Measurements from ENCODE around the gene CTCF. TPM values are rescaled to one million over a fixed set of nuclear protein-coding genes. Genes with fewer than 3 reads are reported as not detected.

The CTCF gene
- polyA plus RNA-seq, 10 donors: 37.2 to 50.1 (median 41.7) TPM

GRCh38 chr16:67548265-67549126 is 13.8 kb upstream of the CTCF start:
- DNase-seq: no peak

DNA sequence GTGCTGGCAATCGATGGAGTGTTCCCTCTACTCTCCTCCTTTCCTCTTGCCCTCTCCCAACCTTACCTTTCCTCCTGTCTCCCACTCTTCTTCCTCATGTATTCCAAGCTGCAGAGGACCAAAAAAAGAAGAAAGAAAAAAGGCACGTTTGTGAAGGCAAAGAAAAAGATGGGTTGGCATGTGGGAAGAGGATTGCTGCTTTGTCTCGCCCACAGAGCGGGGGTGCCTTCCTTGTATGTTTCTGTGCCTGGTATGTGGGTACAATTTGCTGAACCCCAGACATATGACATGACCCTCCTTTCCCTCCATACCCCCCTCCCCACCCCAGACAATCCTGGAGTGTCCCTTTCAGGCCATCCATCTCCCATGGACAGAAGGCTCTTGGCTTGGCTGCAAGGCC is 13.1 kb upstream of the CTCF start:
- no peak for DNase-seq

DNA sequence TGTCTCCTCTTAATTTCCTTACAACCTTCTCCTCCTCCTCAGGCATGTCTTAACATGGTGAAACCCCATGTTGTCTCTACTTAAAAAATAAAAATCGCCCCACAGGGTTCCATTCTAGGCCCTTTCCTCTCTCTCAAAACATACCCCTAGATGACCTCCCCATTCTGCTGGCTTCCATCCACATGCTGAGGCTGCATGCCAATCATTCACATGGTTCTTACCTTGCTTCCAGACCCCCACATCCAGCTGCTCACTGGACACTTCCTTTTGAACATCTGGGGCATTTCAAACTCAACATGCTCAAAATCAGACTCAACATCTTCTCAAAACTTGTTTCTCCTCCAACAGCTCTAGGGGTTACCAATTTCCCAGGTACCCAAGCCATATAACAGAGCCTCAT is 12.4 kb upstream of the CTCF start:
- DNase-seq: no peak

GRCh38 chr16:67551091-67551490 is 11.2 kb upstream of the CTCF start:
- DNase-seq: no peak

DNA sequence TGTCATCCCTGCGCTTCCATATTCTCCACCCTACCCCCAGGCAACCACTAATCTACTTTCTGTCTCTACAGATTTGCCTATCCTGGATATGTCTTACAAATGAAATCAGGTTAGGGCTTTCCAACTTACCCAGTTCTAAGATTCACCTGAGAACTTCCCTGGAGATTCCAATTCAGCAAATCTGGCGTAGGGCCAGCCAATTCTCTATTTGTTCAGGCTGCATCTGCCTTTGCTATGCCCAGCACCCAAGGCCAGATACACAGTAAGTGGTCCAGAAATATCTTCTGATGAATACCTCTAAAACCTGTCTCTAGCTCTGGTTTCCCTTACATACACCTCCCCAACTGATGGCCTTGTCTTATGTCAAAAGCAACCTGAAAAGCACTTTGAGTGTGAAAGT is 10.4 kb upstream of the CTCF start:
- no peak for DNase-seq

DNA sequence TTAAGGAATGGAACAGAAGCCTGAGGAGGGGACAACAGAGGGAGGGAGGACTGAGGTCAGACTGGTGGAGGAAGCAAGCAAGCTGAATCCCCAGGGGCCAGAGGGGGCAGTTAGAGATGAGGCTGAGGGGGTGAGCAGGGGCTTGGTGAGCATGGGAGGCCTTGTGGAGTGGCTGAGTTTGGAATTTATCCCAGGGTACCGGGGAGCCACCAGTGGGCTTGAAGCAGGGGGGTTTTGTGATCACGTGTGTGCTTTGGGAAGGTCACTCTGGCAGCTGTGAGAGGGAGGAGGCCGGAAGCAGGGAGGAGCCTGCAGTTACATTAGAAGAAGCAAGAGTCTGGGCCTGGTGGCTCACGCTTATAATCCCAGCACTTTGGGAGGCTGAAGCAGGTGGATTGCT is 9.8 kb upstream of the CTCF start:
- DNase-seq: peak in 1 of 3 donors; percentile 25

DNA sequence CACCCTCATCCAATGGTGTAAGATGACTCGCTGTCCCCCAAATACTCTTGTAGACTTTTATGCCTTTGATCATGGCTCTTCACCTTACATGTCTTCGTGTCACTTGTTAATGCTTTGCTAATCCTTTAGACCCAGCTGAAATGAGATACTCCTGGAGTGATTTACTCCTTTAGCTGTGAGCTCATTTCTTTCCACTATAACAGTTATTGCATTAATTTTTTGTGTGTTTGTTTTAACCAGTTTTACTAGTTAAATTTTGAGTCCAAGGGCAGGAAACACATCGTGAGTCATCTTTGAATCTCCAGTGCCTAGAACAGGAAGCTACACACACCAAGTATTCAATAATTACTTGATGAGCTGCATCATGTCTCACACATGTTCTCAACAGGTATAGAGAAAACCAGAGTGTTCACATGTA is 6.5 kb upstream of the CTCF start:
- DNase-seq: peak in 1 of 3 donors; percentile 2

- DNase-seq: no peak
Observed at GRCh38 chr16:67558859-67559258, 3.5 kb upstream of the CTCF start.

DNA sequence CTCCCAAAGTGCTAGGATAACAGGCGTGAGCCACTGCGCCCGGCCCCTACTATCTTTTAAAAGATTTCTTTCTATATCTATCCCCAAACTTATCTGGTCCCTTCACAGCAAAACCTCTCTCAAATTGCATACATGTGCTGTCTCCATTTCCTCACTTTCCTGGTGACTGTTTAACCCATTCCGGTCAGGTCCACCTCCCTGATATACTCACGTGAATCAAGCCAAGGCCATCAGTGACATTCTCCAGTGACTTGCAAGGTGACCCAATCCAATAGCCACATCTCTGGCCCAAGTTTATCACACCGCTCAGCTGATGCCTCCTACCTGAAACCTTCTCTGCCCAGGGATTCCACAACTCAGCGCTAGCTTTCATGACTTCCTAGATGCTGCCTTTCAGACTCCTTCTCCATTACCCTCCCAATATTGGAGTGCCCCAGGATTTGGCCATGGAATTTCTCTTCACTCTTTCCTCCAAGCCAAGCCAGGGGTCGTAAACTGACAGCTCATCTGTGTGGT is 1.4 kb upstream of the CTCF start:
- no peak for DNase-seq

DNA sequence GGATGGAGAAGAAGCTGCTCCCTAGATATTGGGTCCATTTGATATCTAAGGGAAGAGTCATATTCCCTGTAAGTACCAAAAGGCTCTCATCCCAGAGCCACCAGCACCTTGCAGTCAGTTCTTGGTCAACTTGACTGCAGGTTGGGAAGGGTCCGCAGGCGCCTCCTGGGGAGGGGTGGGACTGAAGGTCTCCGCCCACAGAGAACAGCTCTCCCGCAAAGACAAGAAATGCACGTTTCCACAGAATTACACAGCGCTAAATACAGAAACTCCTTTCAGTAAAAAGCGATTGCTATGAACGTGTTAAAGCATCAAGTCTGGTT is 864 bp upstream of the CTCF start:
- no peak for DNase-seq

GRCh38 chr16:67561824-67562525 is 351 bp upstream of the CTCF start:
- peak; percentile 97 to 98 (median 97) for DNase-seq

- peak; percentile 57 to 93 (median 70) for DNase-seq
Observed at GRCh38 chr16:67562918-67563707, 787 bp downstream of the CTCF start.

- DNase-seq: peak in 1 of 3 donors; percentile 42
Observed at GRCh38 chr16:67563708-67564468, 1.6 kb downstream of the CTCF start.

GRCh38 chr16:67565470-67566100 is 3.3 kb downstream of the CTCF start:
- DNase-seq: no peak

GRCh38 chr16:67571464-67571863 is 9.1 kb downstream of the CTCF start:
- DNase-seq: no peak

- DNase-seq: peak in 1 of 3 donors; percentile 40
Observed at GRCh38 chr16:67571981-67572431, 9.7 kb downstream of the CTCF start.

DNA sequence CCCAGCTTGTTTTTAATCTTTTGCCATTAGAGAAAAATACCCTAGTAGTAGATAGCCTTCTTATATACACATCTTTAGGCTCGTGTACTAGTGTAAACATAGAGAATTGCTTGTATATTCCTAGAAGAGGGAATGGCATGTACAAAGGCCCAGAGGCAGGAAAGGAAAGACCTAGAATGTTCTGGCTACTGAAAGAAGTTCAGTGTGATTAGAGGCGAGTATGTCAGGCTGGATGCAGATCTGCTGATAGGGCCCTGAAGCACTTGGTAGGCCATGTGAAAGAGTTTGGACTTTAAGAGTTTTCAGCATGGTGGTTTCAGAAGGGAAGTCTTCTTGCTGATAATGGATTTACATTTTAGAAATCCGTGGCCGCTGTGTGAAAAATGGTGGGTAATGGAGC is 17.4 kb downstream of the CTCF start:
- no peak for DNase-seq

DNA sequence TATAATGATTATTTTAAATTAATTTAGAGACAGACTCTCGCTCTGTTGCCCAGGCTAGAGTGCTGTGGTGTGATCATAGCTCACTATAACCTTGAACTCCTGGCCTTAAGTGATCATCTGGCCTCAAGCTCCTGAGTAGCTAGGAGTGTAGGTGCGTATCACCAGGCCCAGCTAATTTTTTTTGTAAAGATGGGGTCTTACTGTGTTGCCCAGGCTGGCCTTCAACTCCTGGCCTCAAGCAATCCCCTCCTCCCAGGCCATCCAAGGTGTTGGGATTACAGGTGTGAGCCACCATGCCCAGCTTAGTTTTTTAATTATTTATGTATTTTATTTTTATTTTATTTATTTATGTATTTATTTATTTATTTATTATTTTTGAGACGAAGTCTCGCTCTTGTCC is 17.9 kb downstream of the CTCF start:
- DNase-seq: no peak

- no peak for DNase-seq
Observed at GRCh38 chr16:67593288-67593687, 31.0 kb downstream of the CTCF start.

GRCh38 chr16:67593701-67594100 is 31.4 kb downstream of the CTCF start:
- no peak for DNase-seq
